HCT116 (cell line): Measurements from ENCODE around the gene COL4A4.

Experiments
- EGR1 ChIP-seq: IDR thresholded peaks from 2 replicates; pipeline ENCODE4 v1.6.1; 2012; ENCODE audit warnings: low read depth
- EZH2 ChIP-seq: fragments of 200-600 bp; sonication (generic); IDR thresholded peaks from 2 replicates; pipeline ENCODE4 v1.6.1; 2017; ENCODE audit warnings: antibody characterized with exemption, mixed run types
- EZH2phosphoT487 ChIP-seq: fragments of 200-600 bp; IDR thresholded peaks from 2 replicates; pipeline ENCODE4 v1.6.1; 2018; ENCODE audit warnings: antibody characterized with exemption, borderline replicate concordance
- JUND ChIP-seq: IDR thresholded peaks from 2 replicates; pipeline ENCODE4 v1.6.1; 2012
- POLR2AphosphoS5 ChIP-seq: IDR thresholded peaks from 2 replicates; pipeline ENCODE4 v1.6.1; 2011; ENCODE audit warnings: mild to moderate bottlenecking, low read depth, low read length, moderate library complexity
- RAD21 ChIP-seq: IDR thresholded peaks from 2 replicates; pipeline ENCODE4 v1.6.1; 2012; ENCODE audit warnings: low read depth, mild to moderate bottlenecking
- SIN3A ChIP-seq: IDR thresholded peaks from 2 replicates; pipeline ENCODE4 v1.6.1; 2012; ENCODE audit warnings: low read depth
- TCF7L2 ChIP-seq: IDR thresholded peaks from 2 replicates; pipeline ENCODE4 v1.7.0; 2011; ENCODE audit warnings: borderline replicate concordance, inconsistent platforms; ENCODE audit not compliant: insufficient read depth, insufficient read length; ENCODE audit errors: extremely low read depth
- YY1 ChIP-seq: IDR thresholded peaks from 2 replicates; pipeline ENCODE4 v1.6.1; 2011; ENCODE audit warnings: low read length, low read depth, moderate library complexity, mild to moderate bottlenecking; ENCODE audit not compliant: insufficient replicate concordance; ENCODE audit errors: extremely low read depth
- TF ChIP-seq, protein P1 (sequence below), 3 experiments: fragments of 200-600 bp in 1 of 3; sonication (generic) in 1 of 3; IDR thresholded peaks in 2 of 3; conservative IDR thresholded peaks in 1 of 3; 2 replicates each; pipeline ENCODE4 v1.5.1; 2012 to 2017; ENCODE audit warnings: low read depth in 2 of 3, low read length in 2 of 3, antibody characterized with exemption in 1 of 3, borderline replicate concordance in 1 of 3, control low read depth in 1 of 3, mild to moderate bottlenecking in 1 of 3, mixed read lengths in 1 of 3, mixed run types in 1 of 3, moderate library complexity in 1 of 3; ENCODE audit not compliant: insufficient read depth in 1 of 3
- TF ChIP-seq, protein P2 (sequence below): IDR thresholded peaks from 2 replicates; pipeline ENCODE4 v1.6.1; 2012; ENCODE audit warnings: low read depth

DNA sequence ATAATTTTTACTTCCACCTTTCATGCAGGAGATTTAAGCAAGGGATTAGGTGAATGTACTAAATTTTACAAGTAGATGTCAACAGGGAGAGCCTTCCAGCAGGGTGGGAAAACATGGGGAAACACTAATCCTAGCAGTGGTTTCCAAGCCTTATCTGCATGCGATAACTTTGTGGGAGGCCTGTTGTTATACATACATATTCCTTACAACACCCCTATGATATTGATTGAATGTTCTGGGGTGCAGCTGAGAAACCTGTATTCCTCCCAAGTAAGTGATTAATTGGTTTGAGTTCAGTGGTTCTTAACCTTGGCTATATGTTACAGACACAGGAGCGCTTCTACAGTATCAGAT is 65.9 kb downstream of the COL4A4 start:
- TF ChIP-seq, protein P1, sequence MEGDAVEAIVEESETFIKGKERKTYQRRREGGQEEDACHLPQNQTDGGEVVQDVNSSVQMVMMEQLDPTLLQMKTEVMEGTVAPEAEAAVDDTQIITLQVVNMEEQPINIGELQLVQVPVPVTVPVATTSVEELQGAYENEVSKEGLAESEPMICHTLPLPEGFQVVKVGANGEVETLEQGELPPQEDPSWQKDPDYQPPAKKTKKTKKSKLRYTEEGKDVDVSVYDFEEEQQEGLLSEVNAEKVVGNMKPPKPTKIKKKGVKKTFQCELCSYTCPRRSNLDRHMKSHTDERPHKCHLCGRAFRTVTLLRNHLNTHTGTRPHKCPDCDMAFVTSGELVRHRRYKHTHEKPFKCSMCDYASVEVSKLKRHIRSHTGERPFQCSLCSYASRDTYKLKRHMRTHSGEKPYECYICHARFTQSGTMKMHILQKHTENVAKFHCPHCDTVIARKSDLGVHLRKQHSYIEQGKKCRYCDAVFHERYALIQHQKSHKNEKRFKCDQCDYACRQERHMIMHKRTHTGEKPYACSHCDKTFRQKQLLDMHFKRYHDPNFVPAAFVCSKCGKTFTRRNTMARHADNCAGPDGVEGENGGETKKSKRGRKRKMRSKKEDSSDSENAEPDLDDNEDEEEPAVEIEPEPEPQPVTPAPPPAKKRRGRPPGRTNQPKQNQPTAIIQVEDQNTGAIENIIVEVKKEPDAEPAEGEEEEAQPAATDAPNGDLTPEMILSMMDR (IDR thresholded peaks at IDR 0.05 in 2 of 3, conservative IDR thresholded peaks at IDR 0.05 in 1 of 3; ENCODE audit: borderline replicate concordance in 1 of 3, insufficient read depth in 1 of 3, low read depth in 2 of 3, low read length in 2 of 3), result no peak
- TF ChIP-seq EZH2 (no peak), RAD21 (no peak), EZH2phosphoT487 (no peak), JUND (no peak), TCF7L2 (no peak), POLR2AphosphoS5 (no peak), EGR1 (no peak), SIN3A (no peak), YY1 (no peak)
- TF ChIP-seq, protein P2, sequence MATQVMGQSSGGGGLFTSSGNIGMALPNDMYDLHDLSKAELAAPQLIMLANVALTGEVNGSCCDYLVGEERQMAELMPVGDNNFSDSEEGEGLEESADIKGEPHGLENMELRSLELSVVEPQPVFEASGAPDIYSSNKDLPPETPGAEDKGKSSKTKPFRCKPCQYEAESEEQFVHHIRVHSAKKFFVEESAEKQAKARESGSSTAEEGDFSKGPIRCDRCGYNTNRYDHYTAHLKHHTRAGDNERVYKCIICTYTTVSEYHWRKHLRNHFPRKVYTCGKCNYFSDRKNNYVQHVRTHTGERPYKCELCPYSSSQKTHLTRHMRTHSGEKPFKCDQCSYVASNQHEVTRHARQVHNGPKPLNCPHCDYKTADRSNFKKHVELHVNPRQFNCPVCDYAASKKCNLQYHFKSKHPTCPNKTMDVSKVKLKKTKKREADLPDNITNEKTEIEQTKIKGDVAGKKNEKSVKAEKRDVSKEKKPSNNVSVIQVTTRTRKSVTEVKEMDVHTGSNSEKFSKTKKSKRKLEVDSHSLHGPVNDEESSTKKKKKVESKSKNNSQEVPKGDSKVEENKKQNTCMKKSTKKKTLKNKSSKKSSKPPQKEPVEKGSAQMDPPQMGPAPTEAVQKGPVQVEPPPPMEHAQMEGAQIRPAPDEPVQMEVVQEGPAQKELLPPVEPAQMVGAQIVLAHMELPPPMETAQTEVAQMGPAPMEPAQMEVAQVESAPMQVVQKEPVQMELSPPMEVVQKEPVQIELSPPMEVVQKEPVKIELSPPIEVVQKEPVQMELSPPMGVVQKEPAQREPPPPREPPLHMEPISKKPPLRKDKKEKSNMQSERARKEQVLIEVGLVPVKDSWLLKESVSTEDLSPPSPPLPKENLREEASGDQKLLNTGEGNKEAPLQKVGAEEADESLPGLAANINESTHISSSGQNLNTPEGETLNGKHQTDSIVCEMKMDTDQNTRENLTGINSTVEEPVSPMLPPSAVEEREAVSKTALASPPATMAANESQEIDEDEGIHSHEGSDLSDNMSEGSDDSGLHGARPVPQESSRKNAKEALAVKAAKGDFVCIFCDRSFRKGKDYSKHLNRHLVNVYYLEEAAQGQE, result no peak
